Epithelial cell of esophagus (primary cell): ENCODE results near the gene FAM234B.
"Not testable (repeated sequence)": the region's sequence is repeated elsewhere in the genome, so short reads cannot be mapped to it uniquely, and the experiment has no call there.

ENCODE experiments used
- DNase-seq: peaks from one replicate; pipeline ENCODE4 v3.0.0; 2010; ENCODE audit warnings: low read depth
- H3K4me3 ChIP-seq: 2 replicates; pipeline ENCODE4 v1.5.1; 2011; ENCODE audit warnings: mild to moderate bottlenecking, low read length, control low read depth
- TF ChIP-seq, protein P1 (sequence below): IDR thresholded peaks from 2 replicates; pipeline ENCODE4 v1.5.1; 2011; ENCODE audit warnings: low read depth, mild to moderate bottlenecking, low read length, control low read depth, inconsistent platforms; ENCODE audit not compliant: insufficient read depth; ENCODE audit errors: missing control alignments

The FAM234B gene

DNA sequence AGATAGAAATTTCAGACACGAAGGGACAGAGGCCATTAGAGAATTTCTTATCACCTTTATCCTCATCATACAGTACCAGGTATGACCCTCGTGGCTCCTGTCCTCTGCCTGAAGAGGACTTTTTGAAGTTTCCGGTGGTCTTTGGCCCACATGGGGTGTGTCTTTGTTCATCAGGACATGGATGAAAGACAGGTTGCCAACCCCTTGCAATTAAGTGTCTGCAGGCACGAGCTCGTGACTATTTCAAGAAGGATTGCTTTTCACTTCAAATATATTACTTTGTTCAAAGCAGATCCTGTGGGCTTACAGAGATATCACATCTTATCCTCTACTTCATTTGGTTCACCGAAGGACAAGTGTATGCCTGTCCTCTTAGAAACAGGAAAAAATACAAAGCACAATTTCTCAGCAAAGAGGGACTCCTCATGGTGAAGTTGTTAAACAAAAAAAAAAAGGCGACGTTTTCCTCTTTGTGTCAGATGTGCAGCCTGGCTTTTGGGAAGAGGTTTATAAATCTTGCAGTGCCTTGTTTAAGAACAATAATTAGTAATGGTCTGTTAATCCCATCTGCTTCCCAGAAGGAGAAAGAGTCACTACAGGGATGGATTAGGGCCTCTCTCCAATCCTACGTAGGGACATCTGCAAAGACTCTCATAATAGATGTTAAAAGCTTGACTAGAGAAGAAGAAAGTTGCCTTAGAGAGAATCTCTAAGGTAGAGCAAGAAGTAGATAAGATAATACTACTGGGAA is 13.5 kb upstream of the FAM234B start:
- DNase-seq, result no peak
- TF ChIP-seq, protein P1, sequence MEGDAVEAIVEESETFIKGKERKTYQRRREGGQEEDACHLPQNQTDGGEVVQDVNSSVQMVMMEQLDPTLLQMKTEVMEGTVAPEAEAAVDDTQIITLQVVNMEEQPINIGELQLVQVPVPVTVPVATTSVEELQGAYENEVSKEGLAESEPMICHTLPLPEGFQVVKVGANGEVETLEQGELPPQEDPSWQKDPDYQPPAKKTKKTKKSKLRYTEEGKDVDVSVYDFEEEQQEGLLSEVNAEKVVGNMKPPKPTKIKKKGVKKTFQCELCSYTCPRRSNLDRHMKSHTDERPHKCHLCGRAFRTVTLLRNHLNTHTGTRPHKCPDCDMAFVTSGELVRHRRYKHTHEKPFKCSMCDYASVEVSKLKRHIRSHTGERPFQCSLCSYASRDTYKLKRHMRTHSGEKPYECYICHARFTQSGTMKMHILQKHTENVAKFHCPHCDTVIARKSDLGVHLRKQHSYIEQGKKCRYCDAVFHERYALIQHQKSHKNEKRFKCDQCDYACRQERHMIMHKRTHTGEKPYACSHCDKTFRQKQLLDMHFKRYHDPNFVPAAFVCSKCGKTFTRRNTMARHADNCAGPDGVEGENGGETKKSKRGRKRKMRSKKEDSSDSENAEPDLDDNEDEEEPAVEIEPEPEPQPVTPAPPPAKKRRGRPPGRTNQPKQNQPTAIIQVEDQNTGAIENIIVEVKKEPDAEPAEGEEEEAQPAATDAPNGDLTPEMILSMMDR, result no peak
- H3K4me3 ChIP-seq, result no peak overlapping the region

DNA sequence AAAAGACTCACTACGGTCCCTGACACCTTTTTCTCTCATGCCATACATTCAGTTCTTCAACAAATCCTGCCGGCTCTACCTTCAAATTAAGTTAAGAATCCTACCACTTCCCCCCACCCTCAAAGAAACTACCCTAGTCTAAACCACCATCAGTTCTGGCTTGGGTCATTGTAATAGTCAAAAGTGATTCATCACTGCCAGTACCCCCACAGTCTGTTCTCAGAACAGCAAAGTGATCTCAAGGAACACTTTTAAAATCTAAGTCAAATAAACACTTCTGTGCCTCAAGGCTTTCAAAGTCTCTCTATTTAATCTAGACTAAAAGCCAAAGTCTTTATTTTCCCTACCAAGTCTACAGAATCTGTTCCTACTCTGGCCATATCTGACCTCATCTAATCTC is 12.0 kb upstream of the FAM234B start:
- DNase-seq, result no peak
- TF ChIP-seq, protein P1, result no peak
- no peak overlapping the region for H3K4me3 ChIP-seq

DNA sequence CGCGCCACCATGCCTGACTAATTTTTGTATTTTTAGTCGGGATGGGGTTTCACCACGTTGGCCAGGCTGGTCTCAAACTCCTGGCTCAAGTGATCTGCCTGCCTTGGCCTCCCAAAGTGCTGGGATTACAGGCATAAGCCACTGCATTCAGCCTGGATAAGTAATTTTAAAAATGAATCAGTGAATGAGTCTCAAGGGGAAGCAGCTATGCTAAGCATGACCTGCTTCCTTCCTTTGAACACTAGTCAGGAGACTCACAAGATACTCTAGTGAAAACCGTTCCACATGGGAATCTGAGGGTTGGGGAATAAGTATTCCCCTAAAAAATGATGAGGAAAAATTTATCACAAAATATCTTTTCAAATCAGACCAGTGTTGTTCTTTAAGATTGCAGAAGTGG is 10.7 kb upstream of the FAM234B start:
- TF ChIP-seq, protein P1, result no peak
- DNase-seq, result no peak
- no peak overlapping the region for H3K4me3 ChIP-seq

DNA sequence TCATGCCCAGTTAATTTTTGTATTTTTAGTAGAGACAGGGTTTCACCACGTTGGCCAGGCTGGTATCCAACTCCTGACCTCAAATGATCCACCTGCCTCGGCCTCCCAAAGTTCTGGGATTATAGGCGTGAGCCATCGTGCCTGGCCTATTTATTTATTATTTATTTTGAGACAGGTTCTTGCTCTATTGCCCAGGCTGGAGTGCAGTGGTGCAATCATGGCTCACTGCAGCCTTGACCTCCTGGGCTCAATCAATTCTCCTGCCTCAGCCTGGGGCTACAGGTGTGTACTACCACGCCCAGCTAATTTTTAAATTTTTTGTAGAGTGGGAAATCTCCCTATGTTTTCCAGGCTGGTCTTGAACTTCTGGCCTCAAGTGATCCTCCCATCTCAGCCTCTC is 8.8 kb upstream of the FAM234B start:
- not testable (repeated sequence) for H3K4me3 ChIP-seq

DNA sequence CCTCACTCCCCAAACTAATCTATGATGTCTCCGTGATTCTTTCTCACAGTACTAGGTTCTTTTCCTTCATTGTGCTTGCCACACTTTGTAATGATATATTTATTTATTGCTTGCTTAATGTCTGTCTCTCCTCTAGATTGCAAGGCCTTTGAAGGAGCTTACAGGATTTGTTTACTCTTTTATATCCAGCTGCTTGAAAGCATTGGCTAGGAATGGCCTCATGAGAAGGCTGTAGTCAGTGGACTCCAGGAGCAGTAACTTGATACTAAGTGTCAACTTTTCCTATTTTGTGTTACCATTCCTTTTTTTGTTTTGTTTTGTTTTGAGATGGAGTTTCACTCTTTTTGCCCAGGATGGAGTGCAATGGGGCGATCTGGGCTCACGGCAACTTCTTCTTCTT is 7.3 kb upstream of the FAM234B start:
- TF ChIP-seq, protein P1, result no peak
- DNase-seq, result no peak
- no peak overlapping the region for H3K4me3 ChIP-seq

More for the DNA sequence above, 8.8 kb upstream of the FAM234B start:
- not testable (repeated sequence) for DNase-seq

DNA sequence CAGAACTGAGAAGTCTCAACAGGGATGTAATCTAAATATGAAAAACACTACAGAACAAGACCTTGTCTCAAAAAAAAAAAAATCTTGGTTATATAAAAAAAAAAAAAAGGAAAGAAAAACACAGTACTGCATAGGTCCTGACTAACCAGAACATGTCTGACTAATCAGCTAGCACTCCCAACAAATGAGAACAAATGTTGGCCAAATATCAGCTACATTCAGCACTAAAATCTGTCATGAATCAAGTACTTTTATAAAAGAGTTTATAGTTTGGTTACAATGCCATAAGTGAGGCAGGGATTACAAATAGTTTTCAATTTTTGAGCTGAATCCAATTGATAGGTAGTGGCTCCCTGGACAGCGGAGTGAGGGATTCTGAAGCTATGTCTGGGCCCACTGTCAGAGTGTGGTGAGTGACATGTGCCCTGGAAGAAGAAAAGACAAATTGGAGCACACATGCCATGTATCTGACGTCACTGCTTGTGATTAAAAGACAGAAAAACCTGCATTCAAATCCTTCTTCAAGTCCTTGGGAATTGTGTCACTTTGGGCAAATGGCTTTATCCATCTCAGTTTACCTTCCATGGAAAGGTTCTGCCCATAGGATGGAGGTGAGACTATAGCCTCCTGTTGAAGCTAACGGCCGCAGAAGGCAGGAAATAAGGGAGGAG is 5.6 kb upstream of the FAM234B start:
- peak; percentile 59 for DNase-seq
- H3K4me3 ChIP-seq, result no peak overlapping the region
- TF ChIP-seq, protein P1, result no peak

GRCh38 chr12:13039328-13039956 is 4.7 kb upstream of the FAM234B start:
- no peak overlapping the region for H3K4me3 ChIP-seq
- TF ChIP-seq, protein P1, result no peak
- no peak for DNase-seq
